Occipital lobe (tissue), 2 donors: Measurements from ENCODE around the gene LRRC43. TPM values are rescaled to one million over a fixed set of nuclear protein-coding genes. Genes with fewer than 3 reads are reported as not detected.
"Not testable (repeated sequence)": the region's sequence is repeated elsewhere in the genome, so short reads cannot be mapped to it uniquely, and the experiment has no call there.

Experiments
- DNase-seq: peaks from one replicate; lab custom pipeline; 2025; lab: John Stamatoyannopoulos, UW
- total RNA-seq: library from RNA; depleted of rRNA; stranded (reverse); fragments of >200 nt; gene quantifications from one replicate; pipeline ENCODE4 v1.2.3, GENCODE V29; 2014

LRRC43 gene
- total RNA-seq, 1 donor from 2014 or later = 1.2 TPM

DNA sequence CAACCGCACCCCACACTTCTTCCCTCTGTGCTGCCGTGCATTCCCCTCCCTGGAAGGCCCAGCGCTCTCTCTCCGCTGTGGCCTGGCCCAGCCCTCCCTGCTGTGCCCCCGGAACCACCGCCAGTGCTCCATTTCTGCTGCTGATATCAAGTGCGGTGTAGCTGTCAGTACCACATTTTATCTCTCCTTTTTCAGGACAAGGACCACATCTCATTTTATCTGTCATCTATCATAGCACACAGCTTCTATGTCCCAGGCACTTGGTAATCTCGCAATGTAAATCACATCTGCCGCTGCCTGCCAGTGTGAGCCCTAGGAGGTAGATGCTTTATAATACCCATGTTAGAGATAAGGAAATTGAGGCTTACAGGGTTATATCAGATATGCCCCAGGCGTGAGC, 27.2 kb upstream of the LRRC43 start:
- no peak for DNase-seq

DNA sequence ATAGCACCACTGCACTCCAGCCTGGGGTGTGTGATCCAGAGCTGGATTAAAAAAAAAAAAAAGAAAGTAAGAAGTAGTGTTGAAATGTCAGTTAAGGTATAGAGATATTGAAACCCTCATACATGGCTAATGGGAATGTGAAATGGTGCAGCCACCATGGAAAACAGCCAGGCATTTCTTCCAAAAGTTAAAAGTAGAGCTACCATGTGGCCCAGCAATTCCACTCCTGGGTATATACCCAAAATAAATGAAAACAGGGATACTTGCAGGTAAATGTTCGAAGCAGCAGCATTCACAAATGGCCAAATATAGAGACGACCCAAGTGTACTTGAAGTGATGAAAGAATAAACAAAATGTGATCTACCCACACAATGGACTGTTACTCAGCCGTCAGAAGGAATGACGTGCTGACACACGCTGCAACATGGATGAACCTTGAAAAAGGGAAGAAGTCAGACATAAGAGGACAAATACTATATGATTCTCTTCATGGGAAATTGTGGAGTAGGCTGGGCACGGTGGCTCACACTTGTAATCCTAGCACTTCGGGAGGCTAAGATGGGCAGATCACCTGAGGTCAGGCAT, 24.1 kb upstream of the LRRC43 start:
- no peak for DNase-seq

DNA sequence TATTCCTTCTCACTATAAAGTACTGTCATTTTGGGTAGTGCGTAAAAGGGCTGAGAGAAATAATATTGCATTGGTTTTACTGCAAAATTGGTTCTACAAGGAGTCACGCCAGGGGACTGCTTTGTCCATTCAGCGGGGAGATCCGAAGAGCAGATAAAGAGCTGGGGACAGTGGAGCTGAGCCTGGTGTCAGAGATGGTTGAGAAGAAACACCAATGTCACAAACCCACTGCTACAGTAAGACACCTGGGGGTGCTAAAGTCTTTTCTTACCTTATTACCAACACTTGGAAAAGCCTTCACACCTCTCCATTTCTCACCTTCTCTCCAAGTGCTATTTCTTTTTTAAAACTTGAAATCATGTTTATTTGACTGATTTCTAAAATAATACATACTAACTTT, 23.0 kb upstream of the LRRC43 start:
- DNase-seq = no peak

DNA sequence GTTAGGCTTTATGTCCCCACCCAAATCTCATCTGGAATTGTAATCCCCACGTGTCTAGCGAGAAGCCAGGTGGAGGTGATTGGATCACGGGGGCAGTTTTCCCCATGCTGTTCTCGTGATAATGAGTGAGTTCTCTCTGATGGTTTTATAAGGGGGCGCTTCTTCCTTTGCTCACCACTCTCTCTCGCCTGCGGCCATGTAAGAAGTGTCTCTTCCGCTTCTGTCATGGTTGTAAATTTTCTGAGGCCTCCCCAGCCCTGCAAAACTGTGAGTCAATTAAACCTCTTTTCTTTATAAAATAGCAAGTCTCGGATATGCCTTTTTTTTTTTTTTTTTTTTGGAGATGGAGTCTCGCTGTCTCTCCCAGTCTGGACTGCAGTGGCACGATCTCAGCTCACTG, 22.2 kb upstream of the LRRC43 start:
- no peak for DNase-seq

DNA sequence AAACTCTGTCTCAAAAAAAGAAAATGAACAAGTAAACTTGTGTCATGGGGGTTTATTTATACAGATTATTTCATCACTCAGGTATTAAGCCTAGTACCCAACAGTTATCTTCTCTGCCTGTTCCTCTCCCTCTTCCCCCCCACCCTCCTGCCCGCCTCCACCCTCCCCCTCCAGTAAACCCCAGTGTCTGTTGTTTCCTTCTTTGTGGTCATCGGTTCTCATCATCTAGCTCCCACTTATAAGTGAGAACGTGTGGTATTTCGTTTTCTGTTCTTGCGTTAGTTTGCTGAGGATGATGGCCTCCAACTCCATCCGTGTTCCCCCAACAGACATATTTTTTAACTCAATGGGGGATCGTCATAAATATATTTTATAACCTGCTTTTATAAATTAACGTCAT, 21.2 kb upstream of the LRRC43 start:
- no peak for DNase-seq

DNA sequence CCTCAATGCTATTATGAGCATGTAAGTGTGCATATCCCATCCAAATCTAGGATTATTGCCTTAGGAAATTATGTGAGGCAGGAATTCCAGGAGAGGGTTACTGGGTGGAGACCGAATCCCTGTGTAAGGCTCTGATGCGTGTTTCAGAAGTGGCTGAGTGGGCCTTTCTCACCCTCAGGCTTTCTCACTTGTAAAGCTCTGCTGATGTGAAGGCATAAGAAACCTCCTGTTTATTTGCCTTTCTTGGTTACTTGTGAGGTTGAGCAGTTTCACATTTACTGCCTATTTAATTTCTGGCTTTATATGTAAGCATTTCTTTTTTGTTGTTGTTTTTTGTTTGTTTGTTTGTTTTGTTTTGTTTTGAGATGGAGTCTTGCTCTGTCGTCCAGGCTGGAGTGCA, 19.9 kb upstream of the LRRC43 start:
- DNase-seq = no peak

DNA sequence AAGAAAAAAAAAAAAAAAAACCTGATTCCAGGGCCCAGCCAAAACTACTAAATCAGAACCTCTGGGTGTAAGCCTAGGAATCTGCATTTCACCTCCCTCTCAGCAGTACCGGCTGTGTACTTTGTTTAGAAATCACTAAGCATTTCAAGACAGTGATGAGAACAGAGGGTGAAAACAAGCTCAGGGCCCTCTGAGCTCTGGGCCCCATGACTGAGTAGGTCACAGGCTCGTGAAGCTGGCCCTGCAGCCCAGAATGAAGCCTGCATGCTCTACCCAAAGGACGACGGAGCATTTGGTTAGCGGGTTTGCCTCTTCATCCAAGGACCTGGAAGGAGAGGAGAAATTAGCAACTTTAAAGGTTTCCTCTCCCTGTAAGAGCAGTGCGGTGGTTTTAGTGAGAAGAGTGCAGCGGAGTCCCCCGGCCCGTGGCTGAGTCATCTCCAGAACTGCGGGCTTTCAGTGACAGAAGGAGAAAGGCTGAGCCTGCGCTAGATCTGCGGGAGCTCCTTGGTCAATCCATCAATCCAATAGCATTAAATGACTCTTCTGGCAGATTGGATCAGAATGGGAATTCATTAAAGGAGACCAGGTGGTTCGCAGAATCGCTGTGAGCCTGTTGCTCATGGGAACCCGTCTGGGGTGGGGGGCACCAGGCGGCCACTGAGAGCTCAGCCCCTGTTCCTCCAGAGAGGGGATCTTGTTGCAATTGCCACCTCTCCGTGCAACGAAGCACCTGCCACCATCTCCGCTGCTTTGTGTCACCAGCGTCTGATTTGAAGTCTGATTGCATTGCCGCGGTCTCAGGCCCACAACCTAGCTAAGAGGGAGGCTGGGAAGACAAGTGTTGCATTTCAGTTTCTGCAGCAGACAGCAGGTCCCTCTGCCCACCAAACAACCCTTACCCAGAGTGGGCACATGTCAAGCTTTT, 16.2 kb upstream of the LRRC43 start:
- no peak for DNase-seq

DNA sequence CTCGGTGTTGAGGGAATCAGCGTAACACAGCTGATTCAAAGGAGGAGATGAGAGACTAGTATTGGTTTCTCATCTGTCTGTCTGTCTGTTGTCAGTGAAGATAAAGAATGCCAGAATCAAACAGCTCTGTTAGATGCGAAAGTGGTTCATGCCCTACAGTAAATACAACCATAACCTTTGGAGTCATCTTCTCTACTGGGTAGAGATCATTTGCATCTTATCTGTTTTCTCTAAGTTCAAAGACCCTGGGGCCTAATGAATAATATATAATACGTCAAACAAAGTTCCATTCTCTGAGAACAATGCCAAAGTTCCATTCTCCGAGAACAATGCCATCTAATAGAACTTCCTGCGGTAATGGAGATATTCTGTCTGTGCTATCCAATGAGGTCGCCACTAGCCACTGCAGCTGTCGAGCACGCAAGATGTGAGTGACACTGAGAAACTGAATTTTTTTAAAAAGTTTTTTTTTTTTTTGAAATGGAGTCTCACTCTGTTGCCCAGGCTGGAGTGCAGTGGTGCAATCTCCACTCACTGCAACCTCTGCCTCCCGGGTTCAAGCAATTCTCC, 15.5 kb upstream of the LRRC43 start:
- no peak for DNase-seq

DNA sequence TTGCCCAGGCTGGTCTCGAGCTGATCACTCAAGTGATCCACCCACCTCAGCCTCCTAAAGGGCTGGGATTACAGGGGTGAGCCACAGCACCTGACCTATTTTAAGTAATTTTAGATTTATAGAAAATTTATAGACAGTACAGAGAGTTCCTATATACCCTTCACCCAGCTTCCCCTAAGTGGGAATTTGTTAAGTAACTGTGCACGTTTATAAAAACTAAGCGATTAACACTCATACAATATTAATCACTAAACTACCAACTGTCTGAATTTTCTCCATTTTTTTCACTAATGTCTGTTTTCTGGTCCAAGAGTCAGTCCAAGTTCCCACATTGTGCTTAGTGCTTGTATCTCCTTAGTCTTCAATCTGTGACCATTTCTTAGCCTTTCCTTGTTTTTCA, 14.4 kb upstream of the LRRC43 start:
- no peak for DNase-seq

DNA sequence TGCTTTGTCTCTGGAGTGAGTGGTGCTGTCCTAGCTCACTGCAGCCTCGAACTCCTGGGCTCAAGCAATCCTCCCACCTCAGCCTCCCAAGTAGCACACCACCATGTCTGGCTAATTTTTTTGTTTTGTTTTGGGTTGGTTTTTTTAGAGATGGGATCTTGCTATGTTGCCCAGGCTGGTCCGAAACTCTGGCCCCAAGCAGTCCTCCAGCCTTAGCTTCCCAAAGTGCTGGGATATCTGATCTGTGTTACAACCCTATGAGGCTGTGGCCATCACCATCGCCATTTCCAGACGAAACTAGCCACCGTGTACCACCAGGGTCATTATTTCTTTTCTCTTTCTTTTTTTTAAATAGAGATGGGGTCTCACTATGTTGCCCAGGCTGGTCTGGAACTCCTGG, 11.5 kb upstream of the LRRC43 start:
- DNase-seq = no peak

DNA sequence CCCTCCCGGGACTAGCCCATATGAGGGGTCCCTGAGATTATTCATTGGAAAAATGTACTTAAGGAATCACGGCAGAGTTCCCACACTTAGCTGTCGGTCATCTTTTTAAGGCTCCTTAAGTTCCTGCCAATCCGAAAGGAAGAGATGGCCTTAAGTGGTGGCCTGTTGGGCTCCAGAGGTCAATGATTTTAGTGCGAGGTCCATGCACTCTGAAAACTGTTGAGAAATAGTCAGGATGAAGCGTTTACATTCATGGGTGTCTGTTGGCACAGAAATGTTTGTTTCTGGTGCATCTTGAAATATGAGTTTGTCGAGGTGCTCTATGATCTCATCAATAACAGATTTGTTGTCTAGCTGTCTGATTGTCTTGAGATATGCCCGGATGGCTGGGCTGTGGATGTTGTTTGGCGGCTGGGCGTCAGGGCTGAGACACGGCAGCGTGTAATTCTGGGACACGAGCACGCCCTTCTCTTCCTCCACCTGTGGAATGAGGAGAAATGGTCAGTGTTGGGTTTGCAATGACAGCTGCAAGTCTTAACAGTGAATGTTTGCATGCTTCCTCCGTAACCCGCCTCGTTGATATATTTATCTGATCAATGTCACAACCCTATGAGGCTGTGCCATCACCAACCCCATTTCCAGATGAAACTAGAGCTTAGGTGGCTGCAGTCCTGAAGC, 10.5 kb upstream of the LRRC43 start:
- no peak for DNase-seq

DNA sequence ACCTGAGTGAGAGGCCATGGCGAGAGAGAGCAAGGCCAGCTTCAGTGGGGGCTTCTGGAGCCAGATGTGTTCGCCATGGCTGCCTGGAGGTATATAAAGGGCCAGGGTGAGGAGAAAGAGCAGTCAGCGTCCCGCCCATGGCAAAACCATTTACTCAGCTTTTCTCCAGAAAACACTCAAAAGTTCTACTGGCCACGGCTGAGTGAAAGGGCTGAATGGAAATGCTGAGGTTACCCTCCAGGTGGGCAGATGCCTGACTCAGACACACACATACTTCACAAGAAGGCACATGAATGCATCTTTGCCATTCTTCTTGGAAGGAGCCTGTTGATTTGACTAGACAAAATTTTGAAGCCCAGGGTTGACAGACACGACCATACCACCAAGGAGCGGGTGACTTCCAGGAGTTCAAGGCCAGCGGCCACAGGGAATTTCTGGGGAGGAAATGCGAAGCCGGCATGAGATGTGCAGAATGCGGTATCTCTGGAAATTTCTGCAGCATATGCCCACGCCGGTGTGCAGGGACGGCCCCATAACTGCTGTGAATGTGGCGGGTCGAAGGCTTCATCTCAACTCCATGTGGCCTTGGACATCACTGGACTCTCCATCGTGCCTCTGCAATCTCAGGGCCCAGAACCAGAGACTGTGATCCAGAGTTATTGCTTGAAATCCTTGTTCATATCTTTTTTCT, 8.6 kb upstream of the LRRC43 start, which contains the start of gene IL31:
Gene IL31, minus strand, starts transcription at position 67 of the 691 bp plus-strand sequence. Its CDS starts 49 bp downstream, at position 18.
- no peak for DNase-seq

DNA sequence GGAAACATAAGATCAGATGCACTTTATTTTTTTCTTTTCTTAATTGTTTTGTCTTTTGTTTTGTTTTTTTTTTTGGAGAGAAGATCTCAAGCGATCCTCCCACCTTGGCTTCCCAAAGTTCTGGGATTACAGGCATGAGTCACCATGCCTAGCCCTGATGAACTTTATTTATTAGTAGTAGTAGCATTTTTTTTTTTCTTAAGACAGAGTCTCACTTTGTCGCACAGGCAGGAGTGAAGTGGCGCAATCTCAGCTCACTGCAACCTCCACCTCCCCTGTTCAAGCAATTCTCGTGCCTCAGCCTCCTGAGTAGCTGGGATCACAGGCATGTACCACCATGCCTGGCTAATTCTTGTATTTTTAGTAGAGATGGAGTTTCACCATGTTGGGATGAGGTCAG, 6.5 kb upstream of the LRRC43 start:
- not testable (repeated sequence) for DNase-seq

DNA sequence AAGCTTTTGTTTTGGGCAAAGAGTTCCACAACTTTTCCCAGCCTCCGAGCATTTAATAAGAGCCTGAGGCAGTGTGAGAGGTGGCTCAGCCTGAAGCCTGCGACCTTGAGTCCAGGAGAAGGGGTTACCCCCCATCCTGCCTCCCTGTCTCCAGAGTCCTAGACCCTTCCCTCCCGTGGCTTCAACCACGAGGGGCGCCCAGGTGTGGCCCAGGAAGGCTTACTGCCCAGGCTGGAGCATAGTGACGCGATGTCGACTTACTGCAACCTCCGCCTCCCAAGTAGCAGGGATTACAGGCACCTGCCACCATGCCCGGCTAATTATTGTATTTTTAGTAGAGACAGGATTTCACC, 641 bp downstream of the LRRC43 start:
- no peak for DNase-seq

DNA sequence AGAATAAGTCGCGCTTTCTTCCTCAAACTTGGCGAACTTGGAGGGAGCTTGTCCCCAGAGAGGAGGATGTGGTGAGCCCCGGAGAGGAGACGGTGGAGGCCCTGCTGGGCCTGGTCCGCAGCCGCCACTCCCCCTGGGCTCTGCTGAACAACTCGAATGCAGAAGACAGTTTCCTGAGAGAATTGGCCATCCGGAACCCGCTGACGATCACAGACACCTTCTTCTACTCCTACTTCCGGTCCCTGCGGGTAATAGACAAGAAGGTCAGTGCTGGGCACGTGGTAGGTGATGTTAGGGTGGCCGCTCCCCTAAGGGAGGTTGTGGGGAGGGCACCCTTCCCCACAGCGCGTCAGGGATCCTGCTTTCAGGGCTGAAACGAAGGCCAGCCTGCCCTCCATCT, 1.6 kb downstream of the LRRC43 start:
- DNase-seq = no peak

DNA sequence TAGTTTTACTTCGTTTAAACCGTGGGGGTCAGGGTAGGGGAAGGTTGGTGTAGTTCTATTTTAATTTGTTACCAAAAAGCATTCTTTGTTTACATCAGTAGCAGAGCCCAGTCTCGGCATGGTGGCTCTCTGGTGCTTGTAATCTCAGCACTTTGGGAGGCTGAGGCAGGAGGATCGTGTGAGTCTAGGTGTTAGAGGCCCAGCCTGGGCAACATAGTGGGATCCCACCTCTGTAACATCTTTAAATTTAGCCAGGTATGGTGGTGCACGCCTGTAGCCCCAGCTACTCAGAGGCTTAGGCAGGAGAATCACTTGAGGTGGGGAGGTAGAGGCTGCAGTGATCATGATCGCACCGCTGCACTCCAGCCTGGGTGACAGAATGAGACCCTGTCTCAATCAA, 2.2 kb downstream of the LRRC43 start:
- no peak for DNase-seq

DNA sequence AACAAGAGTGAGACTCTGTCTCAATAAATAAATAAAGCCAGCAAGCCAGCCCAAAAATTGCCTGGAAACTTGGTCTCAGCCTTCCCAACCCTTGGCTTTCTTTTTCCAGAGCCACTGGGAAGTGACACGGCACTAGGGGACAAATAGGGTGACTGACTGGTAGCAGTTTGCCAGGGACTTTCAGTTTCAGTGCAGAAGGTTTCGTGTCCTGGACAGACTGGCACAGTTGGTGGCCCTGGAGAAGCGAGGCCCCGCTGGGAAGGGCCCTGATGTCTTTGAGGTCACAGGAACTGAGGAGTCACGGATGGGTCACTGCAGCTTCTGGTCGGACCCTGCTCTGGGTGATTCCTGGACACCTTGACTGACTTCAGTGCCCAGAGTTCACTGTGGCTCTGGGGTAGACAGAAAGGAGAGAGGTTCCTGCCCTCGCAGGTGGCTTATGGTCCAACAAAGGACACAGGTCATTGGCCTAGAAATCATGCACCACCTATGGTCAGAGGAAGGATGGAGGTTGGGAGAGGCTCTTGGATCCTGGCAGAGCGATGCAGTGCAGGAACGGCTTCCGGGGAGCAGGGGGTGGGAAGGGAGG, 2.7 kb downstream of the LRRC43 start:
- no peak for DNase-seq

DNA sequence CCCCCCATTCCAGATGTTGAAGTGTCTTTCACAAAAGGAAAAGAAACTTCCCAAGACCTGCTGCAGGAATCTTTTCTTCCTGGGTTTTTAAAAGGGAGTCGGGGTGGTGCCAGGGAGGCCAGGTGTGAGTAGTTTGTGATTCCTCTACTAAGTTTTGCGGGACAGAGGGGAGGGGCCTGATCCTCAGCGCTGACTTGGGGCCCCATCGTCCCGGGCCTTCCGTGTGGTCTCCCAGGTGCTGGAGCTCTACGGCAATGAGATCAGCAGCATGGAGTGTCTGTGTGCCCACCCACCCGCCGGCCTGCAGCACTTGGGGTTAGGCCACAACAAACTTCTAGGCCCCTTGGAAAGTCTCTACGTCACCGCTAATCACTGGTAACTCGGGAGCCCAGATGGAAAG, 4.5 kb downstream of the LRRC43 start:
- no peak for DNase-seq

DNA sequence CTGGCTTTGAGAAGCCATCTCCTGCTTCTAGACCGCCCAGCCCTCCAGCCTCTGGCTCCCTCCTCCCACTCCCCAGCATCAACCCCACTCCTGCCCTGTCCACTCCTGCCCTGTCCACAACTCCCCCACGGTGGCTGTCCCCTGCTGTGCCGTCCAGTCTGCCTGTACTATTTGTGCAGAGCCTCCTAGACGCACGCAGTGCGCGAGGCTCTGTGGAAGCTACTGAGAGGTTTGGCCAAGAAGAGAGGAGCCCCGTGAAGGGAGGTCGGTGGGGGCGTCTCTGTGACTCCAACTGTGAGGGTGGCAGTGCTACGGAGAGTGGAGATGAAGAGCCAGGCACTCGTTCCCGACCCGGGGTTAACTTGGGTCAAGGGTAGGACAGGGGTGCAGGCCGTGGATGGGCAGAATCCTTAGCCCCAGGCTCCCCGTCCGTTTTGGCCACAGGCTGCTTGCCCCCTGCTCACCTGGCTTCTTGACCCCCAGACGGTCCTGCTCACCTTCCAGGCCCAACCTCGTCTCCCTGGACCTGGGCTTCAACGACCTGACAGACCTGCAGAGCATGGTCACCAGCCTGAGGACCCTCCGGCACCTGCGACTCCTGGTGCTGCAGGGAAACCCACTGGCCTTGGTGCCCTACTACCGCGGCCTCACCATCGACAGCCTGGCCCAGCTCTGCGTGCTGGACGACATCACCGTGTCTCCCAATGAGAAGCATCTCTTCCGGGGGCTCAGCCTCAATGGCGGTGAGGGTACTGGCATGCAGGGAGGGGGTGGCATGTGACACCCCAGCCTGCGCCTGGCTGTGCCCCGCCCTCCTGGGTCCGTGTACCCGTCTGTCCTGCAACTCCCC, 6.9 kb downstream of the LRRC43 start:
- no peak for DNase-seq
